Measurements from ENCODE around the gene IL22RA2. TPM values are rescaled to one million over a fixed set of nuclear protein-coding genes. Genes with fewer than 3 reads are reported as not detected.

Gene IL22RA2
- total RNA-seq, 1 donor from 2014 or later, result not detected

GRCh38 chr6:137203256-137203655, 29.8 kb upstream of the IL22RA2 start:
- Histone ChIP-seq H3K27me3 (ENCODE audit: control insufficient read depth, insufficient read depth, low read length) (no peaks in the 10 kb centered on the region), H3K4me3 (ENCODE audit: low read depth, low read length) (no peak overlapping the region), H3K36me3 (ENCODE audit: control insufficient read depth, insufficient read depth, low read length) (peaks cover 7% of the 10 kb centered on the region)
- no peak for TF ChIP-seq CTCF (IDR thresholded peaks at IDR 0.05; ENCODE audit: insufficient read depth, low read length, severe bottlenecking)
- FAIRE-seq (no peak), DNase-seq (ENCODE audit: low read depth) (no peak)

GRCh38 chr6:137202078-137202477, 28.6 kb upstream of the IL22RA2 start:
- DNase-seq (ENCODE audit: low read depth) (no peak), FAIRE-seq (no peak)
- Histone ChIP-seq H3K27me3 (ENCODE audit: control insufficient read depth, insufficient read depth, low read length) (no peaks in the 10 kb centered on the region), H3K36me3 (ENCODE audit: control insufficient read depth, insufficient read depth, low read length) (peaks cover 7% of the 10 kb centered on the region), H3K4me3 (ENCODE audit: low read depth, low read length) (no peak overlapping the region)
- no peak for TF ChIP-seq CTCF (IDR thresholded peaks at IDR 0.05; ENCODE audit: insufficient read depth, low read length, severe bottlenecking)

GRCh38 chr6:137201006-137201405, 27.6 kb upstream of the IL22RA2 start:
- peaks cover 6% of the 10 kb centered on the region for H3K36me3 ChIP-seq (ENCODE audit: control insufficient read depth, insufficient read depth, low read length)
- DNase-seq (ENCODE audit: low read depth) (no peak), FAIRE-seq (no peak)

GRCh38 chr6:137200288-137200687, 26.8 kb upstream of the IL22RA2 start:
- TF ChIP-seq CTCF (IDR thresholded peaks at IDR 0.05; ENCODE audit: insufficient read depth, low read length, severe bottlenecking), result no peak
- no peak for FAIRE-seq
- Histone ChIP-seq H3K36me3 (ENCODE audit: control insufficient read depth, insufficient read depth, low read length) (peaks cover 4% of the 10 kb centered on the region), H3K4me3 (ENCODE audit: low read depth, low read length) (no peak overlapping the region), H3K27me3 (ENCODE audit: control insufficient read depth, insufficient read depth, low read length) (no peaks in the 10 kb centered on the region)
- DNase-seq (ENCODE audit: low read depth), result no peak

More at GRCh38 chr6:137201006-137201405, 27.6 kb upstream of the IL22RA2 start:
- no peaks in the 10 kb centered on the region for H3K27me3 ChIP-seq (ENCODE audit: control insufficient read depth, insufficient read depth, low read length)
- no peak for TF ChIP-seq CTCF (IDR thresholded peaks at IDR 0.05; ENCODE audit: insufficient read depth, low read length, severe bottlenecking)
- no peak overlapping the region for H3K4me3 ChIP-seq (ENCODE audit: low read depth, low read length)

GRCh38 chr6:137197684-137198645, 24.5 kb upstream of the IL22RA2 start:
- H3K27me3 ChIP-seq (ENCODE audit: control insufficient read depth, insufficient read depth, low read length), result no peaks in the 10 kb centered on the region
- no peaks in the 10 kb centered on the region for H3K36me3 ChIP-seq (ENCODE audit: control insufficient read depth, insufficient read depth, low read length)
- DNase-seq (ENCODE audit: low read depth) (no peak), FAIRE-seq (no peak)
- H3K4me3 ChIP-seq (ENCODE audit: low read depth, low read length), result no peak overlapping the region
- TF ChIP-seq CTCF (IDR thresholded peaks at IDR 0.05; ENCODE audit: insufficient read depth, low read length, severe bottlenecking), result no peak
